ENCODE results near the gene TMEM128. TPM values are rescaled to one million over a fixed set of nuclear protein-coding genes. Genes with fewer than 3 reads are reported as not detected.

The TMEM128 gene
- total and polyA plus RNA-seq, 2 of the 13 experiments (the other 11 are each of a cell fraction or from before 2014, with no cell fraction given) = 19.4 to 27.9 TPM

GRCh38 chr4:4248029-4248884 is at the start of gene TMEM128 (continued):
- no peak for TF ChIP-seq POLR2AphosphoS2 (IDR thresholded peaks at IDR 0.05; ENCODE audit: low read depth, low read length)
- no peak for TF ChIP-seq ZNF446 (CRISPR knock-in tag; IDR thresholded peaks at IDR 0.05)
- TF ChIP-seq HNF4A (CRISPR knock-in tag; IDR thresholded peaks at IDR 0.05) = 0 out of 2 replicates have a peak, but pooled peaks have one; percentile 21
- TF ChIP-seq SMARCC2 (IDR thresholded peaks at IDR 0.05) = no peak
- no peak for TF ChIP-seq NFIB (CRISPR knock-in tag; IDR thresholded peaks at IDR 0.05; ENCODE audit: borderline replicate concordance)
- no peak for TF ChIP-seq HNRNPUL1 (IDR thresholded peaks at IDR 0.05; ENCODE audit: low read depth, low read length)
- no peak for TF ChIP-seq ZNF484 (CRISPR knock-in tag; IDR thresholded peaks at IDR 0.05; ENCODE audit: borderline replicate concordance, low read depth)
- peak; percentile 98 for TF ChIP-seq GATAD1 (CRISPR knock-in tag; IDR thresholded peaks at IDR 0.05)
- TF ChIP-seq AHDC1 (CRISPR knock-in tag; IDR thresholded peaks at IDR 0.05; ENCODE audit: borderline replicate concordance) = peak; percentile 60
- TF ChIP-seq LCORL (IDR thresholded peaks at IDR 0.05) = no peak
- peak; percentile 18; the same call in 1 of the 2 replicates for TF ChIP-seq LCORL (CRISPR knock-in tag; IDR thresholded peaks at IDR 0.05)
- TF ChIP-seq POGK (CRISPR knock-in tag; conservative IDR thresholded peaks at IDR 0.05) = peak; percentile 85; the same call in 1 of the 2 replicates
- TF ChIP-seq SRY (CRISPR knock-in tag; IDR thresholded peaks at IDR 0.05) = peak; percentile 65; the same call in 1 of the 2 replicates
- no peak; the same call in 1 of the 2 replicates for TF ChIP-seq KLF15 (CRISPR knock-in tag; IDR thresholded peaks at IDR 0.05; ENCODE audit: borderline replicate concordance)
- no peak for TF ChIP-seq NFRKB (IDR thresholded peaks at IDR 0.05)
- TF ChIP-seq CSRNP1 (CRISPR knock-in tag; IDR thresholded peaks at IDR 0.05) = no peak
- TF ChIP-seq ZNF263 (CRISPR knock-in tag; IDR thresholded peaks at IDR 0.05) = no peak; the same call in 1 of the 2 replicates
- peak; percentile 97 for TF ChIP-seq PHF20 (CRISPR knock-in tag; IDR thresholded peaks at IDR 0.05)
- TF ChIP-seq KDM5B (CRISPR knock-in tag; IDR thresholded peaks at IDR 0.05; ENCODE audit: borderline replicate concordance) = peak; percentile 76
- no peak for TF ChIP-seq MYNN (CRISPR knock-in tag; IDR thresholded peaks at IDR 0.05; ENCODE audit: low read depth)

Data from HepG2 (cell line).